Measurements from ENCODE around the gene JARID2.

Gene JARID2

DNA sequence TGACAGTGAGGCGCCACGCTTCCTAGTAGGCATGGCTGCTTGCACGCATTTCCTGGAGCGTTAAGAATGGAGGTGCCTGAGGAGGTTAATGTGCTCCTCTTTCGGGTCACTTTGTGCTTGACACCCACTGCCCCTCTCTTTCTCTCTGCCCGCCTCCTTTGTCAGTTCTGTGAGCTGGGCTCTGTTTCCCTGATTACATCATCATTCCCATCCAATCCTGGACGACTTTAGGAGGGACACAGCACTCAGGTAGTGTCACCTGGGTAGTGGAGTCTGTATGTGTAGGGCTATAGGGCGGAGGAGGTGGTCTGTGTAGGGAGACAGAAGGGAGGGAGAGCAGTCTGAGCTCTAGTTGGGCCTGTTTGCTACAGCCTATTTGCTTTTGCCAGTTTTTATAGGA lies 136.8 kb downstream of the JARID2 start:
- no peak for DNase-seq

DNA sequence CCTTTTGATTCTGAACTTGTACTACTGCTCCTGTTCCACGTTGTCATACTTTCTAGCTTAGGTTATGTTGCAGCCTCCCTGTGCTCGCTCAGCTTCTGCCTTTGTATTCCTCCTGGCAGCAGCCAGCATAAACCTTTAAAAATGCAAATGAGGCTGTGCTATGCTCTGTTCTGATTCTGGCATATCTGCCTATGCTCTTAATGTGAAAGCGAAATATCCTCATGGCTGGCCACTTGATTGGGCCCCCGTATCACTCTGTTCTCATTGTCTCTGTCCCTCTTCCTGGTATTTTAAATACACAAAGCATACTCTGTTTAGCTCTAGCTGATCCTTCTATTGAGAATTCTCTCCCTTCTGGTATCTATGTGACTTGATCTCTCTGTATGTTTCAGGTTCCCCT lies 139.0 kb downstream of the JARID2 start:
- DNase-seq: no peak

DNA sequence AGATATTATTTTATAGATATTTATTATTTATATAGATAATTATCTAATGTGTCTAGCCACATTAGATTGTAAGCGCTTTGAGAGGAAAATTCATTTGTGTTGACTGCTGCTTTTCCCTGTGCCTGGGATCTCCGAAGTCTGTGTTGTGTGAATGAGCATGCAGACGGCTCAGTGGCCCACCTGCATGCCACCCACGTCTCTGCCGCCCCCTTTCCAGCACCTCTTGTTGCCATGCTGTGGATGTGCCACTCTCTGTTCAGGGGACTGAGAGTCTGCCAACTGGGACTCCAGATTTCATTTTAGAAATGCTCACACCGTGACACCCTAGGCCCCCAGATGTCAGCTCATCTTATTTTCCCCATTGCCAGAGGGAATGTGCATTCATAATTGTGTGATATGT lies 139.7 kb downstream of the JARID2 start:
- DNase-seq: no peak

DNA sequence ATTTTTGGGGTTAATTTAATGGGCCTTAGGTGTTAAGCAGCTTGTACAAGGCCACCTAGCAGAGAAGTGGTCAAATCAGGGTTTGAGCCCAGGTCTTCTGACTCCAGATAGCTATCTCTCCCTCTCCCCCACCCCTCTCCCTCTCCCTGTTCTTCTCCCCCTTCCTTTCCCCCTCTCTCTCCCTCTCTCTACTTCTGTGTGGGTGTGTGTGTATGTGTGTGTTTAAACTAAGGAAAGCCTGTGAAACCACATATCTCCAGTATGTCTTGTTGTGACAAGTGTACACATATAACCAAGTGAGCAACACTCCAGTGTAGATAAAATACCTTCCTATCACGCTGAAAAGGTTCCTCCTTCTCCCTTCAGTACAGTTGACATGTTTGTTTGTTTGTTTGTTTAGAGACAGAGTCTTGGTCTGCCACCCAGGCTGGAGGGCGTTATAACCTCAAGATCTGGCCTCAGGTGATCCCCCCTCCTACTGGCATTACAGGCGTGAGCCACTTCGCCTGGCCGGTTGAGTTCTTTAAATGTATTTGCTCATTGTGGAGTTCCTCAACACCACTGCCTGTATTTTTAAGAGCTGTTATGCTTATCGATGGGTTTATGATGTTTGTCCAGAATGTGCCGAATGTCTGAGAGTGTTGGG lies 140.4 kb downstream of the JARID2 start:
- DNase-seq: no peak

DNA sequence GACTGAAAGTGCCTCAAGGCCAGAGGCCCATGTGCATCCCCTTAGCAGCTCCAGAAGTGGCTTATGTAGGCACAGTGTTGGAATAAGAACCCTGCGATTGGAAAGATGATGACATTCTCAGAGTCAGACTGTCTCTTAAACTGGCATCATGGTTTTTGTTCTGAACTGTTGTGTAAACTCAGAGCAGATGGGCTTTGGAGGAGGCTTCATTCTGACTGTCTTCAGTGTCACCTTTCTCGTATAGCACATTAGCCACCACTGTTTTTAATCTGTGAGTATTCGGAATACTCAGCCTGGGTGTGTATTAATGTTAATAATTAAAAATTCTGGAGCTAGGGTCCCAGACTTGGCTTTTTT lies 140.9 kb downstream of the JARID2 start:
- no peak for DNase-seq

DNA sequence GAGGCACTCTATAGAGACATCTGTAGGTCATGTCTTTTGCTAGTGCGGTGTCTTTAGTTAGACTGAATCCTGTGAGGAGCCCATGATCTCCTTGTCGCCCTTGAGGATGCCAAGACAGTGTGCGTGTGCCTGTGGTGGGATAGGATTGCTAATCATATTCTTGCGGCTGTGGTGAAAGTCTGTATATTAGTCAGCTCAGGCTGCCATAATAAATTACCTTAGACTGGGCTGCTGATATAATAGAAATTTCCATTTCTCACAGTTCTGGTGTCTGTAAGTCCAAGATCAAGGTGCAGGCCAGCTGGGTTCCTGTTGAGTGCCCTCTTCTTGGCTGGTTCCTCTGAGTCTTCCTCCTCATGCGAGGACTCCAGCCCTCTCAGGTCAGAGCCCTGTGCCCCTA lies 141.2 kb downstream of the JARID2 start:
- no peak for DNase-seq

DNA sequence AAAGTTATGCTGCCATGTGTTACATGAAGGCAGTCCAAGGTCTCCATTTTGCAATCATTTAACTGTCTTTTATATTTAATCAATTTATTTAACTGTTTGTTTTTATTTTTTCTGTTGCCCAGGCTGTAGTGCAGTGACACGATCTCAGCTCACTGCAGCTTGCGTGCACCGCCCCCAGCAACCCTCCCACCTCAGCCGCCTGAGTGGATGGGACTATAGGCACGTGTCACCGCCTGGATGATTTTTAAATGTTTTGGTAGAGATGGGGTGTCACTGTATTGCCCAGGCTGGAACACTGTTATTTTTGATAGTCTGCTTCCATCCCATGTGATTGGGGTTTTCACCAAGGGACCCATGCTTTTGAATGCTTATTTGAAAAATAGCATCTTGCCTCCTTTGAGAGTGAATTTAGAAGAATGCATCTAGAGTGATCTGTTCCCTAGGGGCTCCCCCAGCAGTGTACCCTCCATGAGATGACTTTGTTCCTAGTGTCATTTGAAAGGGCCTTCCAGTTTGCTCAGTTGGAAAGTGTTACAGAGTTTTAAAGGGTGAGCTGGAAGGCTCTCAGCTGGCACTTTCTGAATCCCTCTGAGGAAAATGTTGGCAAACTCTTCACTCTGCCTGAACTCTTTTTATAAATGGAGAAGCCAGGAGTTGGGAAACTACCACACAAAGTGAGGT lies 143.4 kb downstream of the JARID2 start:
- no peak for DNase-seq

DNA sequence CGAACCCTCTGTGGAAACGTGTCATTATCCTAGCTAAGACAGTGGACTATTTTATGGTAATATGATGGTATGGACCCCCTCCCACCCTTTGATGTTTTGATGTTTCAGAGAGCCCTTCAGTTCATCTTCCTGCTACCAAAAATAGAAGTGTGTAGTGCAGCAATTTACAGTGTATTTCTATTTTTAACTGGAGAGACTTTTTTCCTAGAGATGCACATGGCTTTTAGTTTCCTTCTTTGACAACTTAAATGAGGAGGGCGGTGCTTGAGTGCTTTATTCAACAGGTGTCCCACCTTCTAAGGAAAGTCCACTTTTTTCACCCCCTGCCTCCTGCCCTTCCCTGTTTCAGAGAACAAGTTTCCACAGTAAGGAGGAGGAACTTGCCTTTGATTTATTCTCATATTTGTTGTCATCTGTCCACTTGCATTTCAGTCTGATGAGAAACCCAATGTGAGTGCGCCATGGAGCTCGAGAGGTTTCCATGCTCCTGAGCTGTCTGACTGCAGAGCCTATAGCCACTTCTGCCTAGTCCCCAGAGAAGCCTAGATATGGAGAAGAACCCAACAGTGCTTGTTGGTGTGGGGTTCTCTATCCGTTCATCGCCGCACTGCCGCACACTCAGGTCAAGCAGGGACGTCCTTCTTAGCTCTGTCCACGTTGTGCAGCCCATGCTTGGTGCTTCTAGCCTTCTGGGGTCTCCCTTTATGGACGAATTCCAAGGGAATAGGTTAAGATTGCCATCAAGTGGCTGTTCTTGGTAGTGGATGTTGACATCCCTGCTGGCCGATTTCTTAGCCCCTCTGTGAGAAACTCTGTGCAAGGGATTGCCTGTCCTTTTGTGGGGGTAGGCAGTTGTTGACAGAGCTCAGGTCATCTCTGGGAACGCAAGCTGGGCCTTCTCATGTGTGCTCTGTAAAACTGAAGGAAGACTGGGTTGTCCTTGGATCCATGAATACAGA lies 144.2 kb downstream of the JARID2 start:
- DNase-seq: no peak

DNA sequence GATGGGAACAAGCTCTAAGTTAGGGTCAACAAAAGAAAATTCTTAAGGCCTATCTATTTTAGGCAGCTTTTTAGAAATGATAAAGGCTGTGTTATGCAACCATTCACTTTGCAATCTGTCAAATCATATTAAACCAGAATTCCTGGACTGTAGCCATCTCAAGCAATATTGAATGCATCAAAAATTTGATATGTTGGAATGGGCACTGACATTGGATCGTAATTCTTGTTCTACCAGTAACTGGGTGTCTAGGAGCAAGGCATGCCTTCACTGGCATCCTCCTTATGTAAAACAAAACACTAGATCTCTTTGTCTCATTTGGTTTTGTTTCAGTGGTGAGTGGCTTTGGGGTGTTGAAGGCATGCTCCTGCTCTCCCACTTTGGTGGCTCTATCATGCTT lies 145.6 kb downstream of the JARID2 start:
- DNase-seq: no peak

DNA sequence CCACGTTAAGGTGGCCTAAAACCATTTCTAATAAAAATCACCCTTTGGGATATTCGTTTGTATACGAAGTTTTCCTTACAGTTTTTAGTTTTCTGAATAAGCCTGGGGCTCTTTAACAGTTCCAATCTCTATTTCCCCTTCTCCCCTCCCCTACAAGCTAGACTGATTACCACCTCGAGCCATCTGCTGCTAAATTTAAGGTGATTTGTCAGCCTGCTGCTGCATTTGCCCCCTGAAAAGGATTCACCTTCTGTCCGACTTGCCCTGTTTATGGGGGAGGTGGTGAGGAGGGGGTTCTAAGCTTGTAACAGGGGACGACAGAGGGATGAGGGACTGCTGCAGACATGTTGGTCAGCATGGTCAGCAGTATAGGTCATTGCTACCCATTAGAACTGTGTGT lies 146.3 kb downstream of the JARID2 start:
- no peak for DNase-seq

DNA sequence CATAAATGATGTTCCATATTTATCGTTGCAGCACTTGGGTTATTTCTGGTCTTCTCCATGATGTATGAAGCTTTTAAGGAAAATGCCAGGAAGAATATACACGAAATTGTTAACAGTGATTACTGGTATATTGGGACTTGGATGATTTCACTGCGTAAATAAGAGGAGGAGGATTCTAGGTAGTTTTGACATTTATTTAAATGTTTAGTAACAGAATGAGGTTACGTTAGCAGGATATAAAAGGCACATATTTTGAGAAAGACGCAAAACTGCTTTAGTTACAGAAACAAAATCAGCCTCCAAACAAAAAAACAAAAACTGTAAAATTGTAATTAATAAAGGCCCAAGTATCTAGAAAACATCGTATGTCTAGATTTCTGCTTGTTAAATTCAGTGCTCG lies 147.7 kb downstream of the JARID2 start:
- no peak for DNase-seq

DNA sequence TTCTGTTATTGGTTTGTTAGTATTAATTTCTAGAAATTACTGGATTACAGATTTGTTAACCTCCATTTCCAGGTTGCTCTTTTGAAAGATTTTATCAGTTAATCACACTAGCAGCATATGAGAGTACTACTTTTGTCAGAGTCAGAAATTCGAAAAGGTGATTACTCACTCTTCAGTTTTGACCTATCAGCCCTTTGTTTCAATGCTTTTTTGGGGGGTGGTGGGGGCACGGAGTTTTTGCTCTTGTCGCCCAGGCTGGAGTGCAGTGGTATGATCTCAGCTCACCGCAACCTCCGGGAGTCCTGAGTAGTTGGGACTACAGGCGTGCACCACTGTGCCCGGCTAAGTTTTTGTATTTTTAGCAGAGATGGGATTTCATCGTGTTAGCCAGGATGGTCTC lies 149.2 kb downstream of the JARID2 start:
- DNase-seq: no peak

DNA sequence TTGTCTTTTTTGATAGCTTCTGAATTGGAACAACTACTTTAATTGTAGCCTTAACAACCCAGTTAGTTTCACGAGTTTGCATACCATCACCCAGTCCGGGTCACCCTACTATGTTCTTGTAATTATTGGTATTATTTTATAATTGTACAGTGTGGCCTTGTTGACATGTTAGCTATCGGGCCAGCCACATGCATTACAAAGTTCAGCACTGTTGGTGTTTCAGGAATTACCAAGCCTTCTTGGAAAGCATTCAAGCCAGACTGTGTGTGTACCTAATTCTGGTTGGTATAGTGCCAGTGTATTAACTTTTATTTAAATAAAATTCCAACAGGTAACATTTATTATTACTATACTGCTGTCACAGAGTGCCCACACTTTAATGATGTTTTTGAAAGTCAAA lies 150.9 kb downstream of the JARID2 start:
- no peak for DNase-seq

DNA sequence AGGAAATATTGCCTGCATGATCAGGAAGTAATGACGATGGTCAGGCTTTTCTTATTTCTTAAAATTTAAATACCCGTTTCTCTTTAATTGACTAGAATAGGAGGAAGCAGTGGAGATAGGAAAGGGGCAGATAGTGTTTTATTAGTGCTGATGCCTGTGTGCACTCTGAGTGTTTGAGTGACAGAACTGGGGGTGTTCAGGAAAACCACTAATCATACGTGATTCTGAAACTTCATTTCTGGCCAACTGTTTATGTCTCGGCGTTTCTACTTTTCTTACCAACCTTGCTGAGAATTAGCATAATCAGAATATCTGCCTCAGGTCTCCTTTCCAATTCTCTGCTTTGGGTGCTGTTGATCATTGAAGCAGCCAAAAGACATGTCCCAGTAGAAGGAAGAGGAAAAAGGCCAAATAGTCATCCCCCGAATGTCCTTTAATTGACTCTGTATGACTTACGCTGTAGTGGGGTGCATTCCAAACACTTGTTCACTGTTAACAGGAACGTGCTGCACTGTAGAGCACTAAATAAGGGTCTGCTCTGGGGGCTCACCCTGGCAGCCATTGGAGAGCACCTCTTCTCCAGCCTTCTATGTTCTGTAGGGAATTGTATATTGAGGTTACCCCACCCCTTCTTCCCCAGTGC lies 152.9 kb downstream of the JARID2 start:
- DNase-seq: no peak

DNA sequence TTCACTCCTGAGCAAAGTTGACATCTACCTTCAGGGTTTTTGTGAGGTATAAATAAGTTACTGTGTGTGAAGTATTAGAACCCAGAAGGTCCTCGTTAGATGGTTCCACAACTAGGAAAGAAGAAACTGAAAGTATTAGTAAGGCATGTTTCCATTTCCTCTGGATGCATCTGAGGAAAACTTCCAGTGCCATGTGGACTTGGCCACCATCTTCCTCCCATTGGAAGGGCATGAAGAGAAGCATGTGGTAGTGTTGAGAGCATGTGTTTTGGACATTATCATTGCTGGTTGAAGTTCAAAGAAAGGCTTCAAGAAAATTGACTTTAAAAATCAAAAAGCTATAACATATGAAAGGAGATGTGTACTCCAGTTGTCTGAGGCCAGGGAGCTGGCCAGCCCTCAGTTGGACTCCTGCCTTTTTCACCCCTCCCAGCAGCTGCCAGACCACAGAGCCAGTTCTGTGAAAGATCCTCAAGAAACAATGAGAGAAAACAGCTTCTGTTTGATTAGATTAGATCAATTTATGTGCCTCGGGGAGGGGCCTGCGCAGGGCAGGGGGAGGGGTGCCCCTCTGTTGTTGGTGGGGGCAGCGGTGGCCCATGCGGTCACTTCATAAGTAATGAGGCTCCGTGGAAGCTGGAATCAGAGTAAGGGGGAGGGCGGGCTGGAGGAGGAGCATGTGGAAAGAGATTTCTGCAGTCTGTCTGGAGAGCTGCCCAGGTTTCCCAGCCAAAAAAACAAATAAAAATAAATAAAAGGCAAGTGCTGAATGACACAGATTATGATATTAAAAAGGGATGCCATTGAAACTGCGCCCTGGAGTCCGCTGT lies 154.0 kb downstream of the JARID2 start:
- DNase-seq: no peak

DNA sequence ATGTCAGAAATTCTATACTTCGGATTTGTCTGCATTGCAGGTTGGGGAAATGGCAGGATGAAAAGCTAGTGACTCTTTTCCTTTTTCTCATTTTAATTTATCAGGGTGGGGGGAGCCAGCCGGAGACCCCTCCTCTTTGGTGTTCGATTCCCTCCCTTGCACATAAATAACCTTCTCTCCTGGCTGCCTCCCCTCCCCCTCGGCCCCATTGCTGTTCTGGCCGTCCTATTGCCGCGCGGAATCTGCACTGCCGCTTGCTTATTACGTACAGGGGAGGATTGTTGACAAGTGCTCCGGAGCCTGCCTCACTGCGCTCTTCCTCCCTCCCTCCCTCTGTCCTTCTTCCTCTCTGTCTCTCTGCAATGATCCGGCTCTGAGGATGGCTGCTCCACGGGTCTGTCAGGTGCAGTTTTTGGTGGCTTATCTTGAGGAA lies 154.7 kb downstream of the JARID2 start:
- DNase-seq: no peak

DNA sequence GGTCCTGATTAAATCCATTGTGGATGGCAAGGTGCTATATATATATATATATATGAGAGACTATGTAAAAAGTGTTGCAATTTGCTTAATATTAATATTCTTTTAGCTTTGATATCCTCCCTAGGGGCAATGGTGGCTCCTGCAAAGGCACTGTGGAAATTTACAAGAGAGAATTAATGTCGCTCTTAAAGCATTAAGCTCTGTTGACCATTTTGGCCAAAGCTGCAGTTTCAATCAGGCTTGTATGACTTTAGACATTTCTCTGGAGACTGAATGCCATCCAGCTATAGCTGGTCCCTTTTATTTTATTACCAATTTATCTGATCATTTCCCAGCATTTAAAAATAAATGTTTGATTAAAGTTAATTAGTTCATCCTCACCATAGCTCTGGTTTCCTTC lies 155.3 kb downstream of the JARID2 start:
- DNase-seq: no peak

DNA sequence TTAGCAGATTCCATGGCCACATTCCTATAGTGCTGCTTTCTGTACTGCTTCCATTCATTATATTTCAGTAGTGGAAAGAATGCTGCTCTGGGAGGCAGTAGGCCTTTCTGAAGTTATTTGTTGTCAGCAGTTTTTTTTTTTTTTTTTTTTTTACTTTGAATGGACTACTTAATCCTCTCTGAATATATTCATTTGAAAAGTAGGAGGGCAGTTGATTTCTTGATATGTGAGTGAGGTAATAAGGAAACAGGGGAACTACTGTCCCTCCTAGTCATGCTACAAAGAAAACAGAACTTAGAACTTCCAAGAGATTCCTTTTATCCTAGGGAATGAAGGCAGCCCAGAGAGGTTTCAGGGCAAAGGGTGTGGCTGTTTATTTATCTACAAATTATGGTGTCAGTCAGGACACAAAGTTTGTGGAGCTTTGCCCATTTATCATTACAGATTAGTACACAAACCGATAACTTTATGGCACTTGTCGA lies 155.9 kb downstream of the JARID2 start:
- DNase-seq: no peak

DNA sequence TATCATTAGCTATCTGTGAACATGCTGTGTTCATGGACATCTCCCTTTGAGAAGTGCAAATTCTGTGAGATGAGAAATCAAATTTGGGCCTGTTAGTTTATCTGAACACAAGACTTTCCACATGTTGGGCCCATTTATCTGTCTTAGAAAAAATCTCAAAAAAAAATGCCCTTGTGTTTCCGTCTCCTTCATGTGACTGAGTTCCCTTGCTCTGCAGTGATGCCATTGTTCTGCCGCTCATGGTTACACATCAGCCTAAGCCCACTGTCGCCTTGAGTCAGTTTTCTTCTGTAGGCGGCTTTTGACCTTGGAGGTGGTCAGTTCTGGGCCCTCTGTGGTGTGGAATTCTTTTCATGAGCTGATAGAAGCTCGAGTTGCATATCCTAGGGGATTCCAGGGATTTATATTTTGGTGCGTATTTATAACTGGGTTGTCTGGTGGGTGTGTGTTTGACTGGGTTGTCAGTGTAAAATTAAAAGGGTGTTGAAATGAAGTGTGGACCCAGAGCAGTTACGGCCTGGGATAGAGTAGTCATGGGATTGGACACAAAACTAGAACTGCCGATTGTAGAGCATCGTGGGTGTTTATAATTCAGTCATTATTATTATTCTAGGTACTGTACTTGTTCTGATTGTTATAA lies 156.7 kb downstream of the JARID2 start:
- no peak for DNase-seq

DNA sequence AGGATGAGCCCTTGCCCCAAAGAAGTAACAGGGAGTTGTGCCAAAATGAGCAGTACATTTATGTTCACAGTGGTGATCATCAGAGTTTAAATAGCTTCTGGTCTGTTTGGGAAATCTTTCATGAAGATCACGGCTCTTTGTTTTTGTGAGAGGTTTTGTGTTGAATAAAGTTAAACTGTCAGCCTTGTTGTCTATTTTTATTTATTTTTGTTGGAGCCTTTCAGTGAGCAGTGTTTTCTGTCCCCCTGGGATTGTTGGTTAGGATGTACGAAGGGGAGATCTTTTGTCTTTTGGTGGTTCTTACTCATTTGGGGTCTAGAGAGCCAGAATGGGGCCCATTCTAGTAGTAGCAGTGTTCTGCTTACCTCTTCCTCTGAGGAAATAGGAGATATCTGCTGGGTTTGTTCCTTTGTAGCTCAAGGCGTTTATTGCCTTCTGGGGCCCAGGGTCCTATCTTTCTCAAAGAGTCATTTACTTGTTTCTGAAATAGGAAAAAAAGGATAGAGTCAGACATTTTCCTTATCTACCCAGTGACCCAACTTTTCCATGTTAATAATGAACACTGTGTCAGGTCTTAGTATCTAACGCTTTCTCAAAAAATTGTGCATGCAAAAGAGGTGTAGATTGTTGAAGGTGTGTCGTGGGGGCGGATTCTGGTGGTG lies 157.4 kb downstream of the JARID2 start:
- no peak for DNase-seq

DNA sequence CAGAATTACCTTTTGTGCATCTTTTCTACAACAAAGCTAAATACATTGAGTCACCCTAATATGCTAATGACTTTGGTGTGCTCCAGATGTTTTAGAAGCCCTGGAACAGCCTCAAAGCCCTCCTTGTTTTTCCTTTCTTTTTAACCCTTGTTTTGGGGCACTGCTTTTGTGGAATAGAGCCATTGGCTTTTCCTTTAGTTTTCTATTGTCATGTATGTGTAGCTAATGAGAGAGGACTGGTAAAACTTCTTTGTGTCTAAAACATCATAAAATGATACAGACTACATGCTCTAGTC lies 158.8 kb downstream of the JARID2 start:
- no peak for DNase-seq
